ENCODE data around the gene DLGAP1.

DNA sequence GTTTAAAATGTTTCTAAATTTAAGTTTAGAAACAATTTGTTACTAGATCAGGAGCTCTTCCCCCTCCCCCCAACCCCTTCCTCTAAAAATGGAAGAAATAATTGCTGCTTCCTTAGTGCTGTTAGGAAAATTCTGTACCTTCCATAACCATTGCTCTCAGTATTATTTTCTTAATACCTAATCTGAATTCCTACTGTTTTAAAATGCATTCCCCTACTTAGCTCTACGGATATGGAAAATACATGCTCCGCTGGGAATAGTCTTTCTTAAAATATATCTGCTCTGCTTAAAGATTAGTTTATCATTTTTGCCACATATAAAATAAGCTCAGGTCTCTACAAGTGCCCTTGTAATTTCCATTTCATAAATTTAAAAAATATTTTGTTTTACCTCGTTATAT, 789.9 kb downstream of the DLGAP1 start:
- no peak for TF ChIP-seq CTCF (IDR thresholded peaks at IDR 0.05; ENCODE audit: low read length)
- TF ChIP-seq EZH2 (IDR thresholded peaks at IDR 0.05; ENCODE audit: borderline replicate concordance, low read length), result no peak

All from OCI-LY1 (cell line).